ENCODE data around the gene KSR2. TPM values are rescaled to one million over a fixed set of nuclear protein-coding genes. Genes with fewer than 3 reads are reported as not detected.

The KSR2 gene
- total and polyA plus RNA-seq, 2 of the 4 experiments (the other 2 are of a cell fraction), result not detected

DNA sequence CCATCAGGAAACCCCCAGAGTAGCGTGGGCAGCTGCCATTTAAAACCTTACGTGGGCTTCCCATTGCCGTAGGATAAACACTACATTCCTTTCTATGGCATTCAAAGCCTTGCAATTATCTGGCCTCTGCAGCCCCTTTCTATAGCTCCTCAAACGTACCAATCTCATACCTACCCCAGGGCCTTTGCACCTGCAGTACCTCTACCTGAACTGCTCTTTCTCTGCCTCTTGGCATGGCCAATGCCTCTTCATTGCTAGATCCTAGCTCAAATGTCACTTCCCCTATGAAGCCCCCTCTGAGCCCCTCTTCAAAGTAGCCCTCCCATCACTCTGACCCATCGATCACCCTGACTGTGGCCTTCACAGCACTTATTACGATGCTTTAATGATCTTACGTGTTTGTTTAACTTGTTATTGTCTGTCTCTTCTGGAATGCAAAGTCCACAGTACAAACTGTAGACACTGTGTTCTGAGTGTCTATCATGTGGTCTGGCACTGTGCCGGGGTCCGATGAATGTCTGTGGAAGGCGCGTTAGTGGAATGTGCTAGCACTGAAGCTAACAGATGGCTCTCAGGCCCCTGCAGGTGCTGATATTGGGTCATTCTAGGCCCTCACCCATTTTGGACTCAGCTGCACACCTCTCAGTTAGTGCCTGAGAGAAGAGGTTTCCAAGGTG lies 450.1 kb downstream of the KSR2 start:
- H2BK20ac ChIP-seq (ENCODE audit: low read depth, low read length), result no peak overlapping the region
- WGBS, 2 experiments (ENCODE audit: extremely low coverage in 2 of 2, insufficient read length in 1 of 2), result 49% methylated on average over 2 of the region's 11 CpGs; no CpG with 5 or more reads in 1 of the 2 experiments
- no peak overlapping the region for H2AK9ac ChIP-seq (replicated peaks; ENCODE audit: low read depth, low read length, poor library complexity)
- H3K27me3 ChIP-seq (ENCODE audit: control insufficient read depth, insufficient read depth, low read length), result no peaks in the 10 kb centered on the region
- H3K9me1 ChIP-seq (ENCODE audit: insufficient read depth, low read length), result no peaks in the 10 kb centered on the region
- H2BK120ac ChIP-seq (ENCODE audit: low read depth, low read length), result no peak overlapping the region
- intact Hi-C loops (cut with micrococcal nuclease), result no loop called here
- ATAC-seq (ENCODE audit: low read depth) (no peak), DNase-seq (no peak)
- H3K4me1 ChIP-seq (ENCODE audit: control insufficient read depth, insufficient read depth, low read length), result no peaks in the 10 kb centered on the region
- no peak overlapping the region for H3K27ac ChIP-seq (ENCODE audit: insufficient read depth, low read length)
- no peak overlapping the region for H2AK5ac ChIP-seq (ENCODE audit: low read depth, low read length)
- ChIA-PET CTCF (no interaction called here), POLR2A (ENCODE audit: unreplicated experiment) (no interaction called here)
- H2AFZ ChIP-seq (replicated peaks; ENCODE audit: low read length, poor library complexity), result no peak overlapping the region
- H3K18ac ChIP-seq (ENCODE audit: low read depth, low read length), result no peak overlapping the region
- no peak overlapping the region for H4K8ac ChIP-seq (ENCODE audit: low read depth in 2 of 2, low read length in 2 of 2)
- H3K36me3 ChIP-seq (ENCODE audit: control insufficient read depth, insufficient read depth, low read length), result no peaks in the 10 kb centered on the region
- H2BK5ac ChIP-seq (ENCODE audit: low read depth, low read length, poor library complexity, severe bottlenecking), result no peak overlapping the region
- no TSS peak for BruUV-seq (replicated peaks)
- no peak overlapping the region for H3K4me2 ChIP-seq (ENCODE audit: low read depth, low read length)
- H3K23ac ChIP-seq (ENCODE audit: low read depth, low read length), result no peak overlapping the region
- no peak overlapping the region for H3K4ac ChIP-seq (ENCODE audit: low read depth, low read length)
- no peak overlapping the region for H3K14ac ChIP-seq (replicated peaks; ENCODE audit: low read depth, low read length)
- H3K79me1 ChIP-seq (ENCODE audit: low read depth in 1 of 2, low read length in 2 of 2), result no peaks in the 10 kb centered on the region
- H3K9ac ChIP-seq (ENCODE audit: low read depth, low read length), result no peak overlapping the region
- H2BK15ac ChIP-seq (ENCODE audit: low read depth, low read length), result no peak overlapping the region
- no peak overlapping the region for H3K56ac ChIP-seq (ENCODE audit: extremely low read depth, insufficient read depth, low read length)
- H4K5ac ChIP-seq (ENCODE audit: low read depth, low read length), result no peak overlapping the region
- no peaks in the 10 kb centered on the region for H4K20me1 ChIP-seq (ENCODE audit: insufficient read depth, low read length)
- TF ChIP-seq BHLHE40 (IDR thresholded peaks at IDR 0.05; ENCODE audit: low read depth, low read length) (no peak), FOS (IDR thresholded peaks at IDR 0.05; ENCODE audit: low read depth, low read length) (no peak), MAFK (IDR thresholded peaks at IDR 0.05; ENCODE audit: low read depth, low read length) (no peak), CHD1 (IDR thresholded peaks at IDR 0.05; ENCODE audit: low read depth, low read length) (no peak), RAD21 (IDR thresholded peaks at IDR 0.05; ENCODE audit: low read length) (no peak), MAZ (IDR thresholded peaks at IDR 0.05; ENCODE audit: borderline replicate concordance, low read depth, low read length) (no peak), POLR2A (IDR thresholded peaks at IDR 0.05; ENCODE audit: low read depth, low read length) (no peak), RFX5 (IDR thresholded peaks at IDR 0.05; ENCODE audit: low read depth, low read length) (no peak), CEBPB (IDR thresholded peaks at IDR 0.05; ENCODE audit: low read depth, low read length) (no peak), SMC3 (IDR thresholded peaks at IDR 0.05; ENCODE audit: low read depth, low read length) (no peak), MXI1 (IDR thresholded peaks at IDR 0.05; ENCODE audit: borderline replicate concordance, low read depth, low read length) (no peak), NFE2L2 (IDR thresholded peaks at IDR 0.05; ENCODE audit: low read depth, low read length) (no peak), RCOR1 (IDR thresholded peaks at IDR 0.05; ENCODE audit: insufficient replicate concordance, low read length) (no peak)
- TF ChIP-seq, protein P1, sequence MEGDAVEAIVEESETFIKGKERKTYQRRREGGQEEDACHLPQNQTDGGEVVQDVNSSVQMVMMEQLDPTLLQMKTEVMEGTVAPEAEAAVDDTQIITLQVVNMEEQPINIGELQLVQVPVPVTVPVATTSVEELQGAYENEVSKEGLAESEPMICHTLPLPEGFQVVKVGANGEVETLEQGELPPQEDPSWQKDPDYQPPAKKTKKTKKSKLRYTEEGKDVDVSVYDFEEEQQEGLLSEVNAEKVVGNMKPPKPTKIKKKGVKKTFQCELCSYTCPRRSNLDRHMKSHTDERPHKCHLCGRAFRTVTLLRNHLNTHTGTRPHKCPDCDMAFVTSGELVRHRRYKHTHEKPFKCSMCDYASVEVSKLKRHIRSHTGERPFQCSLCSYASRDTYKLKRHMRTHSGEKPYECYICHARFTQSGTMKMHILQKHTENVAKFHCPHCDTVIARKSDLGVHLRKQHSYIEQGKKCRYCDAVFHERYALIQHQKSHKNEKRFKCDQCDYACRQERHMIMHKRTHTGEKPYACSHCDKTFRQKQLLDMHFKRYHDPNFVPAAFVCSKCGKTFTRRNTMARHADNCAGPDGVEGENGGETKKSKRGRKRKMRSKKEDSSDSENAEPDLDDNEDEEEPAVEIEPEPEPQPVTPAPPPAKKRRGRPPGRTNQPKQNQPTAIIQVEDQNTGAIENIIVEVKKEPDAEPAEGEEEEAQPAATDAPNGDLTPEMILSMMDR (conservative IDR thresholded peaks at IDR 0.05; ENCODE audit: low read depth, low read length), result no peak
- TF ChIP-seq, protein P2, sequence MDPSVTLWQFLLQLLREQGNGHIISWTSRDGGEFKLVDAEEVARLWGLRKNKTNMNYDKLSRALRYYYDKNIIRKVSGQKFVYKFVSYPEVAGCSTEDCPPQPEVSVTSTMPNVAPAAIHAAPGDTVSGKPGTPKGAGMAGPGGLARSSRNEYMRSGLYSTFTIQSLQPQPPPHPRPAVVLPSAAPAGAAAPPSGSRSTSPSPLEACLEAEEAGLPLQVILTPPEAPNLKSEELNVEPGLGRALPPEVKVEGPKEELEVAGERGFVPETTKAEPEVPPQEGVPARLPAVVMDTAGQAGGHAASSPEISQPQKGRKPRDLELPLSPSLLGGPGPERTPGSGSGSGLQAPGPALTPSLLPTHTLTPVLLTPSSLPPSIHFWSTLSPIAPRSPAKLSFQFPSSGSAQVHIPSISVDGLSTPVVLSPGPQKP (IDR thresholded peaks at IDR 0.05; ENCODE audit: borderline replicate concordance, low read depth, low read length), result no peak
- TF ChIP-seq, protein P3, sequence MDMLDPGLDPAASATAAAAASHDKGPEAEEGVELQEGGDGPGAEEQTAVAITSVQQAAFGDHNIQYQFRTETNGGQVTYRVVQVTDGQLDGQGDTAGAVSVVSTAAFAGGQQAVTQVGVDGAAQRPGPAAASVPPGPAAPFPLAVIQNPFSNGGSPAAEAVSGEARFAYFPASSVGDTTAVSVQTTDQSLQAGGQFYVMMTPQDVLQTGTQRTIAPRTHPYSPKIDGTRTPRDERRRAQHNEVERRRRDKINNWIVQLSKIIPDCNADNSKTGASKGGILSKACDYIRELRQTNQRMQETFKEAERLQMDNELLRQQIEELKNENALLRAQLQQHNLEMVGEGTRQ (IDR thresholded peaks at IDR 0.05; ENCODE audit: low read depth, low read length), result no peak
- no peak overlapping the region for H3K4me3 ChIP-seq (ENCODE audit: insufficient read depth, low read depth, low read length)
- dilution Hi-C loops (cut with HindIII; ENCODE audit: low sequenced_read_pairs, unreplicated experiment), result no loop called here
- H3K9me3 ChIP-seq (ENCODE audit: control insufficient read depth, insufficient read depth, low read length), result peaks cover 38% of the 10 kb centered on the region
- H4K91ac ChIP-seq (ENCODE audit: insufficient read depth, low read depth, low read length), result no peak overlapping the region
- in situ Hi-C loops (cut with MboI; ENCODE audit: low sequenced_read_pairs), result no loop called here

Data from IMR-90 (cell line).